VCaP (cell line): ENCODE results near the gene DGKG.

Experiments used
- H3K27ac ChIP-seq: fragments of 450-650 bp; 2 replicates; pipeline ENCODE4 v1.5.1; 2017
- TF ChIP-seq, protein P1 (sequence below): fragments of 450-650 bp; conservative IDR thresholded peaks from 2 replicates; pipeline ENCODE4 v1.5.1; 2017; ENCODE audit warnings: mild to moderate bottlenecking, moderate library complexity

The DGKG gene

DNA sequence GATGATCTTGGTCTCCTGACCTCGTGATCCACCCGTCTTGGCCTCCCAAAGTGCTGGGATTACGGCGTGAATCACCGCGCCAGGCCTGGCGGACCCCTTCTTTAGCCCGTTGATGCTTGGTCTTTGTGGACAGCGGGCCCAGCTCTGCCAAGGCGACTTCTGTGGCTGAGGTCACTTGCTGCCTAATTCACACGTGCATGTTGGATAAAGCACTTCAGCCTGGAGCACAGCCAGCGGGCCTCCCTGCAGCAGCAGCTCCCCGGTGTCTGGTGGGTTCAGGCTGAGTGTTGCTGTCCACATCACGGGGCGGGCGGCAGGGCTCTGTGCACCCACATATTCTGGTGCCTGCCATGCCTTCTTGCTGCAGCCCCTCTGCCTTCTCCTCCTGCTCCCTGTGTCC is 88.4 kb downstream of the DGKG start:
- H3K27ac ChIP-seq: no peak overlapping the region
- TF ChIP-seq, protein P1, sequence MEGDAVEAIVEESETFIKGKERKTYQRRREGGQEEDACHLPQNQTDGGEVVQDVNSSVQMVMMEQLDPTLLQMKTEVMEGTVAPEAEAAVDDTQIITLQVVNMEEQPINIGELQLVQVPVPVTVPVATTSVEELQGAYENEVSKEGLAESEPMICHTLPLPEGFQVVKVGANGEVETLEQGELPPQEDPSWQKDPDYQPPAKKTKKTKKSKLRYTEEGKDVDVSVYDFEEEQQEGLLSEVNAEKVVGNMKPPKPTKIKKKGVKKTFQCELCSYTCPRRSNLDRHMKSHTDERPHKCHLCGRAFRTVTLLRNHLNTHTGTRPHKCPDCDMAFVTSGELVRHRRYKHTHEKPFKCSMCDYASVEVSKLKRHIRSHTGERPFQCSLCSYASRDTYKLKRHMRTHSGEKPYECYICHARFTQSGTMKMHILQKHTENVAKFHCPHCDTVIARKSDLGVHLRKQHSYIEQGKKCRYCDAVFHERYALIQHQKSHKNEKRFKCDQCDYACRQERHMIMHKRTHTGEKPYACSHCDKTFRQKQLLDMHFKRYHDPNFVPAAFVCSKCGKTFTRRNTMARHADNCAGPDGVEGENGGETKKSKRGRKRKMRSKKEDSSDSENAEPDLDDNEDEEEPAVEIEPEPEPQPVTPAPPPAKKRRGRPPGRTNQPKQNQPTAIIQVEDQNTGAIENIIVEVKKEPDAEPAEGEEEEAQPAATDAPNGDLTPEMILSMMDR: no peak

DNA sequence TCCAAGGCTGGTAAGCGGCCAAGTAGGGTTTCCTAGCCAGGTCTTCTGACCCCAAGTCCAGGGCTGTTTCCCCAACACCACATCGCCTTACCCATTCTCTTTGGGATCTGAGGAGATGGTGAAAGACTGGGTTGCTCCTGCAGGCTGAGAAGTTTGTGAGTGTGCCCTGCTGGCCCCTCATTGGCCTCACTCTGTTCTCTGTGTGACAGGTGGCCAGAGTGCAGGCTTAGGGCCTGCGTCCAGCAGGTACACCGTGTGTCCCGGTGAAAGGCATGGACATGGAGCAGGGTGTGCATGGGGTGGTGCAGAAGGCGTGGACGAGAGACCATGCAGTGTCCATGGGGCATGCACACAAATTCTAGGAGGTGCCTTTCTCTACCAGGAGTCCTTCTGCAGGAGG is 91.3 kb downstream of the DGKG start:
- TF ChIP-seq, protein P1: no peak
- H3K27ac ChIP-seq: no peak overlapping the region

DNA sequence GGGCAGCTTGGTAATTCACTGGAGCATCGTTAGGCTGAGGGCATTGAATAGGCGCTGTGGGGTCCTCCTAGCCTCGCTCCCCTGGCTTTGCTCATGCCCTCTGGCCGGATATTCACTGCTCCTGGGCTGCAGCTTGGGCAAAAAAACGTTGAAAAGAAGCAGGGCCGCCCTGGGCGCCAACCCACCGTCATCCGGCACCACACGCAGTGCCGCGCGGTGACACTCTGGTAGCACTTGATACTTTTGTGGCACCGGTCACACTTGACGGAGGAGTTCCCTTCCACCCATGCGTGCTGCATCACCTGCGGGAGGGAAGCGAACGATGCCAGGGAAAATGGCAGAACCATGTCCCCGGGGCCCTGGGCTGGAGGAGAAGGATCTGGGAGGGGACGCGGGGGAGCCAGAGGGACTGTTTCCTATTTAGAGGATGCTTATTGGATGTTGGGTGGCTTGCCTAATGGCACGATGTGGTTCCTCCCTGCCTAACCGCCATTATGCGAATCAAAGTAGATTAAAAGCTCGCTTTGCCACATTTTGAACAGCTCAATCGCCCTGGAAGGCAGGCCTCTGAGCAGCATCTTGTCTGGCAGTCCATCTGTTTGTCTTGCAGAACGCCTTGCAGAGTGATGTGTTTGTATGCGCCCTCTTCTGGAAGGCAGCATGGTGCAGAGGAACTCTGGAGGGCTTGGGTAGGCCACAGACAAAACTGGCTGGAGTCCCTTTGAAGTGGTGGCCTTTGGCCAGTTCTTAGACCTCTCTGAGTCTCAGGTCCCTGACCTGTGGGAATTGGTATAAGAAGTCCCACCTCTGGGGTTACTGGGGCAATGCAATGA is 93.2 kb downstream of the DGKG start:
- TF ChIP-seq, protein P1: peak; percentile 69
- no peak overlapping the region for H3K27ac ChIP-seq

DNA sequence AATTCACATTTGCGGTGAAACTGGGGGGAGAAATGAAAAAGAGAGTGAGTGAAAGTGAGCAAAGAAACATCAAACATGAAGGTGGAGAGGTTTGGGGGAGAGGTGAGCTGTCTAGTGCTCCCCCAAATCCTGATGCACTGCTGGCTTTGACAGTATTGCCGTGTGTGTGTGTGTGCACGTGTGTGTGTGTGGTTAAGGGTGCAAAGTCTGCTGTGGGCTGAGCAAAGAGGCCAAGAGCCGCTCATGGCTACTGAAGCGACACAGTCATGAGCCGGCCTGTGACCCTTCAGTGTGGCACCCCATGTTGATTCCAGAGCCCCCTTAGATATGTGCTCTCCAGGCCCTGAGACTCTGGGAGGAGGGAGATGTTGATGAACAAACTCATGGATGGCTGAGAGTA is 94.3 kb downstream of the DGKG start:
- no peak overlapping the region for H3K27ac ChIP-seq
- TF ChIP-seq, protein P1: no peak

DNA sequence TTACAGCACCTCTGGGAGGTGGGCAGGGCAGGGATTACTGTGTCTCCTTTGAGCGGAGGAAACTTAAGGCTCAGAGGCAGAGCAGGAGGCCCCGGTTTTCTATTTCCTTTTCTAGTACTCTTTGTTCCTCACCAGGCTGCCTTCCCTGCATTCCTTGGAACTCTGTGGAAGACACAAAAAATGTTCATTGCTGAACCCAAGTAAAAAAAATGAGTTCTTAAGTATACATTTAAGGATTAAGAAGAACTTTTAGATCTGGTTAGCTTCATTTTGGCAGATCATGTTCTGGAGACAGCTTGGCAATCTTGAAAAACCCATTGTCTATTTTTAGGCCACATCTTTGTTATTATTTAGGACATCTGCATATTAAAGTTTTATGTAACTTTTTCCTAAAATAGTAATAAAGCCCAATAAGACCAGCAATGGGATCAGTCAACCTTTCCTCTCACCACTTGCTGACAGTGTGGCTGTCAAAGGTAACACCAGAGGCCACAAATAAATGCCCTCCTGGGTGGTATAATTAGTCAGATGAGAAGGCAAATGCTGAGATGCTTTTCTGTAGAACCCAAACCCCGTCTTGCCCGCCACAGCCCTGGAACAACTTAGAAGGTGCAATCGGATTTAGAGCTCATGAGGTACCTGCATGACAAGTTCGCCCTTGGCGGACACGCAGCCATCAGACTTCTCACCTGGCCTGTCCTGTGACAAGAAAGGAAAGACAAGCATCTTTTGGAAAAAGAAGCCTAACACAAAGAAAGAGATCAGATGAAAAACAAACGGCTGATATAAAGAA is 97.2 kb downstream of the DGKG start:
- TF ChIP-seq, protein P1: no peak
- H3K27ac ChIP-seq: no peak overlapping the region

DNA sequence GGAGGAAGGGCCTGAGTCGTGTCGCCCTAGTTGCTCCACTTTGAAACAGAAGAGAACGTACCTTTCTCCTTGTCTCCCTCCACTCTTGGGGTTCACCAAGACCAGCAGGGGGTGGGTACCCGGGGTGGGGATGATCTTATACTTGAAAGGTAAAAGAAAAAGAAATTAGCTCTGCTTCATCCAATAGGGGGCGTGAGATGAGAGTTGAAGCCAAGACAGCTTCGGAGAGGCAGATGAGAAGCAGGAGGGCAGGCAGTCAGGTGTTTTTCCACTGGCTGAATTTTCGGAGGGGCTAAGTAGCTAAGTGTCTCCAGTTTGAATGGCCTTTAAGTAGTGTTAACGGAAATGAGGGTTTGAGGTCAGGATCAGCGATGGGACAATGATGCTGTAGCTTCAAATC is 100.4 kb downstream of the DGKG start:
- TF ChIP-seq, protein P1: no peak; the same call in 1 of the 2 replicates
- no peak overlapping the region for H3K27ac ChIP-seq

DNA sequence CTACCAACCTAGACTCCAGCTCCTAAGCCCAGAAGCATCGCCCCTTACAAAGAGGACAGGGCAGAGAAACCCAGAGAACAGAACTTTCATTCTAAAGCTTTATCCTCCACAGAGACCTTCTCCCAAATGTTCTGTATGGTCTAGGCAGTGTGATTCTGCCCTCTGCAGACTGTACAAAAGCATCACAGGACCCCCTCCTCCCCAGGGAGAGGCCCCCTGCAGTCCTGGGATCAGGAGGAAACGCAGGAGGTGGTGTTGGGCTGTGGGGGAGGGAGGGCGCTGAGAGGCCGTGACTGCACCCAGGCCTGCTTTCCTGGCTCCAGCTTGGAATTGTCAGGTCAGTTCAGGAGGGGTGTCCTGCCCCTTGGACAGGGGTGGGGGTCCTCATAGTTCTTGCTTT is 101.3 kb downstream of the DGKG start:
- TF ChIP-seq, protein P1: no peak
- no peak overlapping the region for H3K27ac ChIP-seq
